Epidermal melanocyte (primary cell): ENCODE measurements around the gene OSBP.
A peak's percentile ranks its signal among the peaks of the same experiment; 100 is the strongest.

Experiments
- DNase-seq: peaks from one replicate; pipeline ENCODE4 v3.0.0; 2011; ENCODE audit warnings: low spot score; ENCODE audit not compliant: insufficient read length

OSBP gene

GRCh38 chr11:59607703-59608454 is 7.7 kb downstream of the OSBP start:
- no peak for DNase-seq

GRCh38 chr11:59602432-59602831 is 13.1 kb downstream of the OSBP start:
- DNase-seq = no peak

GRCh38 chr11:59601788-59602187 is 13.8 kb downstream of the OSBP start:
- no peak for DNase-seq

GRCh38 chr11:59600636-59601035 is 14.9 kb downstream of the OSBP start:
- no peak for DNase-seq

GRCh38 chr11:59600234-59600633 is 15.3 kb downstream of the OSBP start:
- DNase-seq = no peak

- DNase-seq = peak; percentile 41
Observed at GRCh38 chr11:59598961-59599360, 16.6 kb downstream of the OSBP start.

- no peak for DNase-seq
Observed at GRCh38 chr11:59584294-59584693, 31.3 kb downstream of the OSBP start.

GRCh38 chr11:59582006-59582405 is 33.6 kb downstream of the OSBP start:
- no peak for DNase-seq

GRCh38 chr11:59578369-59578768 is 37.2 kb downstream of the OSBP start:
- no peak for DNase-seq

GRCh38 chr11:59575505-59575904 is 40.1 kb downstream of the OSBP start:
- DNase-seq = no peak

GRCh38 chr11:59574932-59575502 is 40.6 kb downstream of the OSBP start:
- no peak for DNase-seq

- no peak for DNase-seq
Observed at GRCh38 chr11:59574467-59574866, 41.1 kb downstream of the OSBP start.

- DNase-seq = no peak
Observed at GRCh38 chr11:59573216-59573615, 42.4 kb downstream of the OSBP start.

- no peak for DNase-seq
Observed at GRCh38 chr11:59572091-59572490, 43.5 kb downstream of the OSBP start.

GRCh38 chr11:59562292-59562691 is 53.3 kb downstream of the OSBP start:
- DNase-seq = no peak

GRCh38 chr11:59560702-59561473 is 54.7 kb downstream of the OSBP start:
- DNase-seq = peak; percentile 65

- no peak for DNase-seq
Observed at GRCh38 chr11:59560290-59560701, 55.3 kb downstream of the OSBP start.

- DNase-seq = no peak
Observed at GRCh38 chr11:59559886-59560285, 55.7 kb downstream of the OSBP start.

- DNase-seq = no peak
Observed at GRCh38 chr11:59558270-59558643, 57.3 kb downstream of the OSBP start.

GRCh38 chr11:59556917-59557348 is 58.6 kb downstream of the OSBP start:
- no peak for DNase-seq

- DNase-seq = no peak
Observed at GRCh38 chr11:59556115-59556916, 59.3 kb downstream of the OSBP start.
